MM.1S (cell line): ENCODE results near the gene SHC1.

Experiments used
- CTCF ChIP-seq: fragments of 300-600 bp; sonication (generic); IDR thresholded peaks from 2 replicates; pipeline ENCODE4 v1.5.1; 2016; ENCODE audit warnings: antibody characterized with exemption, low read length, mixed read lengths
- EZH2 ChIP-seq: fragments of 300-600 bp; sonication (generic); optimal IDR thresholded peaks from 2 replicates; pipeline ENCODE3; 2017; ENCODE audit warnings: low read depth, mild to moderate bottlenecking, antibody characterized with exemption, low read length, mixed read lengths

GRCh38 chr1:154962156-154962749 lies 8.3 kb downstream of the SHC1 start:
- TF ChIP-seq EZH2 = no peak
- TF ChIP-seq CTCF = no peak
